ENCODE data around the gene SLC9A9. TPM values are rescaled to one million over a fixed set of nuclear protein-coding genes. Genes with fewer than 3 reads are reported as not detected.
"Not testable (repeated sequence)": the region's sequence is repeated elsewhere in the genome, so short reads cannot be mapped to it uniquely, and the experiment has no call there.

SLC9A9 gene
- total and polyA plus RNA-seq, 8 donors, result 0.28 to 5.9 (median 0.75) TPM

GRCh38 chr3:143437405-143437804, 410.9 kb downstream of the SLC9A9 start:
- H3K36me3 ChIP-seq, result no peaks in the 10 kb centered on the region
- intact Hi-C loops (cut with DNase I), result no loop called here
- H3K27me3 ChIP-seq, result no peaks in the 10 kb centered on the region
- DNase-seq (no peak), FAIRE-seq (no peak), ATAC-seq (no peak)
- no peaks in the 10 kb centered on the region for H3K4me1 ChIP-seq
- no peak for TF ChIP-seq CTCF (IDR thresholded peaks at IDR 0.05)
- no peak overlapping the region for H3K4me3 ChIP-seq
- 81 to 86% methylated on average over 10 of the region's 10 CpGs for WGBS, 2 donors
- no peak overlapping the region for H3K27ac ChIP-seq
- H3K9me3 ChIP-seq, result no peaks in the 10 kb centered on the region

GRCh38 chr3:143436231-143436930, 411.9 kb downstream of the SLC9A9 start:
- TF ChIP-seq CTCF (IDR thresholded peaks at IDR 0.05), result no peak
- intact Hi-C loops (cut with DNase I), result no loop called here
- Histone ChIP-seq H3K27ac (no peak overlapping the region), H3K4me1 (no peaks in the 10 kb centered on the region), H3K4me3 (no peak overlapping the region), H3K27me3 (no peaks in the 10 kb centered on the region), H3K36me3 (no peaks in the 10 kb centered on the region), H3K9me3 (no peaks in the 10 kb centered on the region)
- ATAC-seq (no peak), FAIRE-seq (no peak), DNase-seq (no peak)
- WGBS, 2 donors, result 75 to 84% methylated on average over 5 of the region's 5 CpGs

- intact Hi-C loops (cut with DNase I), result no loop called here
- Histone ChIP-seq H3K4me3 (no peak overlapping the region), H3K4me1 (no peaks in the 10 kb centered on the region), H3K27me3 (no peaks in the 10 kb centered on the region), H3K9me3 (no peaks in the 10 kb centered on the region), H3K27ac (no peak overlapping the region), H3K36me3 (no peaks in the 10 kb centered on the region)
- no peak for ATAC-seq
- no peak for TF ChIP-seq CTCF (IDR thresholded peaks at IDR 0.05)
- DNase-seq, result no peak
- 49 to 68% methylated on average over 4 of the region's 4 CpGs for WGBS, 2 donors
- no peak for FAIRE-seq
These were observed 414.4 kb downstream of the SLC9A9 start for GRCh38 chr3:143433787-143434378.

GRCh38 chr3:143431298-143431697, 417.0 kb downstream of the SLC9A9 start:
- 93 to 94% methylated on average over 7 of the region's 7 CpGs for WGBS, 2 donors
- DNase-seq; ATAC-seq; H3K9me3 ChIP-seq; FAIRE-seq; H3K4me1 ChIP-seq; H3K27me3 ChIP-seq; H3K4me3 ChIP-seq; intact Hi-C loops (cut with DNase I); H3K36me3 ChIP-seq; H3K27ac ChIP-seq: not testable (repeated sequence)

GRCh38 chr3:143430568-143430967, 417.7 kb downstream of the SLC9A9 start:
- no peak overlapping the region for H3K4me3 ChIP-seq
- WGBS, 2 donors, result 89 to 92% methylated on average over 1 of the region's 1 CpG
- FAIRE-seq (no peak), ATAC-seq (no peak), DNase-seq (no peak)
- H3K4me1 ChIP-seq, result no peaks in the 10 kb centered on the region
- intact Hi-C loops (cut with DNase I), result no loop called here
- no peaks in the 10 kb centered on the region for H3K9me3 ChIP-seq
- H3K27ac ChIP-seq, result no peak overlapping the region
- no peaks in the 10 kb centered on the region for H3K36me3 ChIP-seq
- no peaks in the 10 kb centered on the region for H3K27me3 ChIP-seq
- TF ChIP-seq CTCF (IDR thresholded peaks at IDR 0.05), result no peak
